Measurements from ENCODE around the gene ITK.
A peak's percentile ranks its signal among the peaks of the same experiment; 100 is the strongest.

The ITK gene

DNA sequence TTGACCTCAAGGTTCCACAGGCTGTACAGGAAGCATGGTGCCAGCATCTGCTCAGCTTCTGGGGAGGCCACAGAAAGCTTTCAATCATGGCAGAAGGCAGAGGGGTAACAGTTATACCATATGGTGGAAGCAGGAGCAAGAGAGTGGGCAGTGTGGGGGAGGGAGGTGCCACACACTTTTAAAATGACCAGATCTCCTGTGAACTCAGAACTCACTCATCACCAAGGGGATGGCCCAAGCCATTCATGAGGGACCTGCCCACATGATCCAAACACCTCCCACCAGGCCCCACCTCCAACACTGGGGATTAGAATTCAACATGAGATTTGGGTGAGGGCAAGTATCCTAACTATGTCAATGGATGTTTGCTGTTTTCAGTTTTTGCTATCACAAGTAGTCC is 101.5 kb downstream of the ITK start:
- no peak for DNase-seq (ENCODE audit: low spot score)

- peak; percentile 34 for DNase-seq (ENCODE audit: low spot score)
Measured at GRCh38 chr5:157283434-157283833, 102.8 kb downstream of the ITK start.

- DNase-seq (ENCODE audit: low spot score): no peak
Measured at GRCh38 chr5:157284458-157285212, 104.0 kb downstream of the ITK start.

- no peak for DNase-seq (ENCODE audit: low spot score)
Measured at GRCh38 chr5:157285310-157286035, 104.8 kb downstream of the ITK start.

GRCh38 chr5:157286761-157287211 is 106.1 kb downstream of the ITK start:
- no peak for DNase-seq (ENCODE audit: low spot score)

GRCh38 chr5:157288405-157289163 is 107.9 kb downstream of the ITK start:
- no peak for DNase-seq (ENCODE audit: low spot score)

- no peak for DNase-seq (ENCODE audit: low spot score)
Measured at GRCh38 chr5:157289164-157289819, 108.7 kb downstream of the ITK start.

DNA sequence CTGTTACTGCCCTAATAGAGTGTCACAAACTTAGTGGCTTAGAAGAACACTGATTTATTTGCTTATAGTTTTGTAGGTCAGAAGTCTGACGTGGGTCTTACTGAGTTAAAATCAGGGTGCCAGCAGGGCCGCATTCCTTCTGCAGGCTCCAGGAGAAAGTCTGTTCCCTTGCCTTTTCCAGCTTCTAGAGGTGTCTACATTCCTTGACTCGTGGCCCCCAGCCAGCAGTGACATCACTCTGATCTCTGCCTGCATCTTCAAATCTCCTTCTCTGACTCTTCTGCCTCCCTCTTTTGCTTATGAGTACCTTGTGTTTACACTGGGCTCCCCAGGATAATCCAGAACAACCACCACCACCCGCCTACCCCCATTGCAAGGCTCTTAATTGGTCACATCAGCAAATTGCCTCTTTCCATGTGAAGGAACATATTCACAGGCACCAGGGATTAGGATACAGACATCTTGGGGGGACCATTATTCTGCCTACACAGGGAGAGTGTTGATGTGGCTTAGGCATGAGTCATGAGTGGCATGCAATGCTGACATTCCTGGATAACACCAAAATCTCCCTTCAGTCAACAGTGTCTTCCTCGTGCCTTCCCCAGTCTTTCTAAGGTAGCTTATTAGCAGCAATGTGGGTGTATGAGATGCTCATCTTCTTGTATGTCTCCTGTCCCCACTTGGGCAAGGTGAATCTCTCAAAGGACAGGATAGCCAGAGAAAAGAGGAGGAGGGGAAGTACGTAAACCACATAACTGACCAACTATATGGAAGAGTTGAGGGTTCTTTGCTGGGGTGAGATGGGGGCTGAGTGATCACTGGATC is 109.7 kb downstream of the ITK start:
- no peak for DNase-seq (ENCODE audit: low spot score)

DNA sequence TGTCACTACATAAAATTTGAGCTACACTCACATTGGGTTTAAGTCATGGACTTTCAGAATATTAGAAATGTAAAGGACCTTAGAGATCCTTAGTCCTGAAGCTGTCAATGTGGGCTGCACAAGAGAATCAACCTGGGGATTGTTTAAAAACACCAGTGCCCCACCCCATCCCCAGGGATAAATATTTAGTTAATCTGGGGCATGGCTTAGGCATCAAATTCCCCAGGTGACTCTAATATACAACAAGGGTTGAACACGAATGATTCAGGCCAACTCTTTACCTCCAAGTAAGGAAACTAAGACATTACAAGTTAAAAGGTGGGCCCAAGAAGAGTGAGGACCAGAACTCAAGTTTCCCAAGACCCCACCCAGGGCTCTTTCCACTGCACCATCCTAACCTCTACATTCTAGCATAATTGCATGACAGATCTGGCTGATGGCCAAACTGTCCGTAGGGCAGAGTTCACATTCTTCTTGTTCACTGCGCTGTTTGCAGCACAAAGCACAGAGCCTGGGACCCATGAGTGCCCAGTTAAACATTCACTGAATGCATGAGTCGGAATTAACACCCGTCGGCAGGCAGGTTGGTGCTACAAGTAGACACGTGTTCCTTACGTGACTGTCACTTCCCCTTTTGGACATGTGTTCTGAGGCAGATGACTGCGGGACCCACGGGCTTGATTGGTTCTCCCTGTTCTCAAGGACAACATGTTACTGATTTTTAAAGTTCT is 110.5 kb downstream of the ITK start:
- DNase-seq (ENCODE audit: low spot score): no peak

GRCh38 chr5:157292599-157292998 is 112.0 kb downstream of the ITK start:
- DNase-seq (ENCODE audit: low spot score): no peak

DNA sequence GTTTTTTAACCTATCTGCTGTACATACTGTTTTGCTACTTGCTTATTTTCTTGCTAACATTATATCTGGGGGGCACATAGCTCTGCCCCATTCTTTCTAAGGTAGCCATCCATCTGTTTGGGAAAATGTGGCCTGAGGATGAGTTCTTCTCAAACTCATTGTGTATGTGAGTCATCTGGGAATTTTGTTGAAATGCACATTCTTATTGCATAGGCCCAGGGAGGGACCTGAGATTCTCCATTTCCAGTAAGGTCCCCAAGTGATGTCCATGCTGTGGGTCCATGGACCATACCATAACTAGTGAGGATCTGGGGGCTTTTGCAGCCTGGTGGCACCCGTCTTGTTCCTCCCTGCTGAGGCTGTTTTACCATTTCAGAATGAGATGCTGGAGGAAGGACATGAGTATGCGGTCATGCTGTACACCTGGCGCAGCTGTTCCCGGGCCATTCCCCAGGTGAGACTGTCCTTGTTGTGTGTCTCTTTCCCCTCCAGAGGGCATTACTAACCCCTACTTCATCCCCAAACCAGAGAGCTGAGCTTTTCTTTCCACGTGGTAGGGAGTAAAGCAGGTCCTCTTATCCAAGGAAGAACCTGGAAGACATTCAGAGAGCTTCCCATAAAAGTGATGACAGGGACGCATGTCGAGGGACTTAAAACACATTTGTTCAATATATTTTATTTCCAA is 113.9 kb downstream of the ITK start:
- no peak for DNase-seq (ENCODE audit: low spot score)

DNA sequence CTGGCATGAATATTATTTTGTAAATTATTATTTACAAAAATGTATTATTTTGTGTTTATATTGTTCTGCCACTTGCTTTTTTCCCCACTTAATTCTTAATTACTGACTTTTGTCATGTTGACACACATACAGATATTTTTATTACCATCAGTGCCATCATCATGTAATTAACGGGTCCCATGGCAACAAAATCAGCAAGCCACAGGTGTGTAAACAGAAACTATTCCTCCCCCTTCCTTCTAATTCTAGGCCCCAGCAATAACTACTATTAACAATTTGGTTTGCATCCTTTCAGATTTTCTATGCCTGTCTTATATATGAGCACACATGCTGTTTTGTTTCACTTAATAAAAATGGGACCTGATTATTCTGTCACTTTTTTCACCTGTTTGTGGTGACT is 114.6 kb downstream of the ITK start:
- no peak for DNase-seq (ENCODE audit: low spot score)

- no peak for DNase-seq (ENCODE audit: low spot score)
Measured at GRCh38 chr5:157300564-157300963, 119.9 kb downstream of the ITK start.

- DNase-seq (ENCODE audit: low spot score): no peak
Measured at GRCh38 chr5:157301066-157301465, 120.4 kb downstream of the ITK start.

- no peak for DNase-seq (ENCODE audit: low spot score)
Measured at GRCh38 chr5:157303023-157303422, 122.4 kb downstream of the ITK start.

GRCh38 chr5:157303667-157304327 is 123.2 kb downstream of the ITK start:
- peak; percentile 68 for DNase-seq (ENCODE audit: low spot score)
